IPS-15b (cell line): ENCODE data around the gene PUS1.

ENCODE experiments used
- H3K27me3 ChIP-seq: one replicate; pipeline ENCODE4 v1.6.1; 2013; ENCODE audit warnings: low read length; ENCODE audit not compliant: control insufficient read depth, insufficient read depth
- H3K36me3 ChIP-seq: one replicate; pipeline ENCODE4 v1.6.1; 2013; ENCODE audit warnings: low read length; ENCODE audit not compliant: control insufficient read depth, insufficient read depth
- H3K4me1 ChIP-seq: one replicate; pipeline ENCODE4 v1.6.1; 2013; ENCODE audit warnings: mild to moderate bottlenecking, low read length; ENCODE audit not compliant: control insufficient read depth, insufficient read depth
- H3K4me3 ChIP-seq: one replicate; pipeline ENCODE4 v1.5.1; 2013; ENCODE audit warnings: low read depth, low read length
- H3K9ac ChIP-seq: one replicate; pipeline ENCODE4 v1.6.1; 2013; ENCODE audit warnings: low read depth, mild to moderate bottlenecking, low read length
- H3K9me3 ChIP-seq: one replicate; pipeline ENCODE4 v1.6.1; 2013; ENCODE audit warnings: mild to moderate bottlenecking, low read length; ENCODE audit not compliant: control insufficient read depth, insufficient read depth

The PUS1 gene

DNA sequence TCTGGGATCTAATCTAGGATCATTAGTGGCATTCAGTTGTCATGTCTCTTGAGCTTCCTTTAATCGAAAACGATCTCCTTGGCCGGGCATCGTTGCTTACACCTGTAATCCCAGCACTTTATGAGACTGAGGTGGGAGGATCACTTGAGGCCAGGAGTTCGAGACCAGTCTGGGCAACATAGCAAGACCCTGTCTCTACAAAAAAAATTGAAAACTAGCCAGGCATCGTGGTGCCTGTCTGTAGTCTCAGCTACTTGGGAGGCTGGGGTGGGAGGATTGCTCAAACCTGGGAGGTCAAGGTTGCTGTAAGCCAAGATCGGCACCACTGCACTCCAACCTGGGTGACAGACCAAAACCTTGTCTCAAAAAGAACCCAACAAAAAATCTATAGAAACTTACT lies 9.0 kb downstream of the PUS1 start:
- Histone ChIP-seq H3K9ac (no peak overlapping the region), H3K4me3 (no peak overlapping the region), H3K9me3 (no peaks in the 10 kb centered on the region), H3K4me1 (no peaks in the 10 kb centered on the region), H3K36me3 (peaks cover 60% of the 10 kb centered on the region), H3K27me3 (no peaks in the 10 kb centered on the region)

DNA sequence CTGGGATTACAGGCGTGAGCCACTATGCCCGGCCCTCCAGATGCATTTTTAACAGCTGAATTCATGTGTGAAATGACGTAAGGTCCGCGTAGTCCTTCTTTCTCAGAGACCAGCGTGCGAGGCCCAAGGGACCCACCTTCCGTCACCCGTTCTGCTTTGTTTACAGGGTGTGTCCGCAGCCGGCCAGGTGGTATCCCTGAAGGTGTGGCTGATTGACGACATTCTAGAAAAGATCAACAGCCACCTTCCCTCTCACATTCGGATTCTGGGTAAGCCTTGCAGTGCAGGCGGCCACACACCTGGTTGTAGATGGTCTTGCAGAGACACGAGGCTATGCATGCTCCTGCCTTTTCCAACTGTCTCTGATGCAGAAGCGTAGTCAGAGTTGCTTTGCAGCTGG lies 9.9 kb downstream of the PUS1 start:
- Histone ChIP-seq H3K27me3 (no peaks in the 10 kb centered on the region), H3K9me3 (no peaks in the 10 kb centered on the region), H3K9ac (no peak overlapping the region), H3K36me3 (peaks cover 59% of the 10 kb centered on the region), H3K4me3 (no peak overlapping the region), H3K4me1 (no peaks in the 10 kb centered on the region)

DNA sequence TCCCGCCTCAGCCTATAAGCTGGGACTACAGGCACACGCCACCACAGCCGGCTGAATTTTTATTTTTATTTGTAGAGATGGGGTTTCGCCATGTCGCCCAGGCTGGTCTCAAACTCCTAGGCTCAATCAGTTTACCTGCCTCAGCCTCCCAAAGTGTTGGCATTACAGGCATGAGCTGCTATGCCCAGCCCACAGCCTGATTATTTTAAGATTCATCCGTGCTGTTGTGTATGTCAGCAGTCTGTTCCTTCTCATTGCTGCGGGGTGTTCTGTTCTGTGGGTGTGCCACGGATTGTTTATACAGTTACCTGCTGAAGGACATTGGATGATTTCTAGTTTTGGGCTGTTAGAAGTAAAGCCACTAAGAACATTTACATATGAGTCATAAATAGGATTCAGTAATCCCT lies 11.1 kb downstream of the PUS1 start:
- no peaks in the 10 kb centered on the region for H3K27me3 ChIP-seq
- no peak overlapping the region for H3K9ac ChIP-seq
- no peaks in the 10 kb centered on the region for H3K9me3 ChIP-seq
- peaks cover 55% of the 10 kb centered on the region for H3K36me3 ChIP-seq
- no peak overlapping the region for H3K4me3 ChIP-seq
- H3K4me1 ChIP-seq = no peaks in the 10 kb centered on the region

DNA sequence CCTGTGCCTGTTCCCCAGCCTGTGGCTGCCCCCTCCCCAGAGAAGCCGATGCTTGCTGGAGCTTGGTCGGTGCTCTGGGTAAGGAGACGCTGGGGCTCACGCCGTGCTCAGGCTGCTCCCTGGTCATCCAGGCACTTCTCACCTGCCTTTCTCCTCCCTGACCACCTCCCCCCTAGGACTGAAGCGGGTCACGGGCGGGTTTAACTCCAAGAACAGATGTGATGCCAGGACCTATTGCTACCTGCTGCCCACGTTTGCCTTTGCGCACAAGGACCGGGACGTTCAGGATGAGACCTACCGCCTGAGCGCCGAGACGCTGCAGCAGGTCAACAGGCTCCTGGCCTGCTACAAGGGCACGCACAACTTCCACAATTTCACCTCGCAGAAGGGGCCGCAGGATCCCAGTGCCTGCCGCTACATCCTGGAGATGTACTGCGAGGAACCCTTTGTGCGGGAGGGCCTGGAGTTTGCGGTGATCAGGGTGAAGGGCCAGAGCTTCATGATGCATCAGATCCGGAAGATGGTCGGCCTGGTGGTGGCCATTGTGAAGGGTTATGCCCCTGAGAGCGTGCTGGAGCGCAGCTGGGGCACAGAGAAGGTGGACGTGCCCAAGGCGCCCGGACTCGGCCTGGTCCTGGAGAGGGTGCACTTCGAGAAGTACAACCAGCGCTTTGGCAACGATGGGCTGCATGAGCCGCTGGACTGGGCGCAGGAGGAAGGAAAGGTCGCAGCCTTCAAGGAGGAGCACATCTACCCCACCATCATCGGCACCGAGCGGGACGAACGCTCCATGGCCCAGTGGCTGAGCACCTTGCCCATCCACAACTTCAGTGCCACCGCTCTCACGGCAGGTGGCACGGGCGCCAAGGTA lies 12.3 kb downstream of the PUS1 start:
- Histone ChIP-seq H3K36me3 (peaks cover 48% of the 10 kb centered on the region), H3K4me1 (no peaks in the 10 kb centered on the region), H3K27me3 (no peaks in the 10 kb centered on the region), H3K9me3 (no peaks in the 10 kb centered on the region), H3K4me3 (no peak overlapping the region), H3K9ac (no peak overlapping the region)

DNA sequence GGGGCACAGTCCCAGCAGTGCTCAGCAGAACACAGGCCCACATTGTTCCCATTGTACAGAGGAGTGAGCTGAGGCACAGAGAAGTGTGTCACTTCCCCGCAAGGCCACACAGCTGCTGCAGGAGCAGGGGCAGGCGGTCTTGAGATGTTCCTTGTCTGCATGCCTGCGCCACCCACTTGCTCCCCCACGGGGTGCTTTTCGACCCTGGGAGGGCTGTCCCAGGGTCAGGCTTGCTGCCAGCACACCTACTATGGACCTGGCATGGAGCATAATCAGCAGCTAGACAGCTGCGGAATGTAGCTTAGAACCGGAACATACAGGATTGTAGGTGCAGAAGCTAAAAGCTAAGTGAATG lies 12.9 kb downstream of the PUS1 start:
- Histone ChIP-seq H3K36me3 (peaks cover 46% of the 10 kb centered on the region), H3K9me3 (no peaks in the 10 kb centered on the region), H3K9ac (no peak overlapping the region), H3K27me3 (no peaks in the 10 kb centered on the region), H3K4me1 (no peaks in the 10 kb centered on the region), H3K4me3 (no peak overlapping the region)

DNA sequence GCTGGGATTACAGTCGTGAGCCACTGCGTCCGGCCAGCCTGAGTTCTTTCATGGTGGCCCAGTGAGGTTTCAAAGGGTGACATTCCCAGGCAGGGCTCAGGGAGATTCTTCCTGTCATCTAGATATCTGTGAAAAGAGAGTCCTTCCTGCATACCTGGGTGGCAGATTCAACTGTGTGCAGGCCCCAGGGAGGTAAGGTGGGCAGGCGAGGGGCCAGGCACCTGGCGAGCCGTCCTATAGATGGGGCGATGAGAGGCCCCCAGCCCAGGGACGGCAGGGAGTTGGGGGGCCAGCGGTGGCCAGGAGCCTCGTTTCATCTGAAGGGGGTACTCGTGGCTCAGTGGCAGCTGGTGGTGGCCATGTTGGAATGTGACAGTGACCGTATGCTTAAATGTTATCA lies 13.6 kb downstream of the PUS1 start:
- no peaks in the 10 kb centered on the region for H3K9me3 ChIP-seq
- H3K36me3 ChIP-seq = peaks cover 46% of the 10 kb centered on the region
- H3K9ac ChIP-seq = no peak overlapping the region
- H3K4me1 ChIP-seq = no peaks in the 10 kb centered on the region
- H3K4me3 ChIP-seq = no peak overlapping the region
- H3K27me3 ChIP-seq = no peaks in the 10 kb centered on the region

DNA sequence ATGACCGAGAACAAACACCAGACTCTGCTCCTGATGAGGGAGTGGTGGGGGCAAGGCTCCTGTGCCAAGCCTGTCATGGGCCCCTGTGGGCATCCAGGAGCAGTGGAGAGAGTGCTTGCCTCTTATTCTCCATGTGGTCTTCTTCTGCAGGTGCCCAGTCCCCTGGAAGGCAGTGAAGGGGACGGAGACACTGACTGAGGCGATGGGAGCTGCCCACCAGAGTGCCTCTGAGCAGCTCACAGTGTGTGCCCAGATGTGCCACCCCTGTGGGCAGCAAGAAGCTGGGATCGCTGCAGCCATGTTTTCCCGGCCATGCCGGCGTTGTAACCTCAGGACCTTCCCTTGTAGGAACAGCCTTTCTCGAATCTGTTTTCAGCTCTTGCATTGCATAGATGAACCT lies 14.3 kb downstream of the PUS1 start:
- Histone ChIP-seq H3K36me3 (peaks cover 42% of the 10 kb centered on the region), H3K27me3 (no peaks in the 10 kb centered on the region), H3K4me1 (no peaks in the 10 kb centered on the region), H3K4me3 (no peak overlapping the region), H3K9ac (no peak overlapping the region), H3K9me3 (no peaks in the 10 kb centered on the region)

DNA sequence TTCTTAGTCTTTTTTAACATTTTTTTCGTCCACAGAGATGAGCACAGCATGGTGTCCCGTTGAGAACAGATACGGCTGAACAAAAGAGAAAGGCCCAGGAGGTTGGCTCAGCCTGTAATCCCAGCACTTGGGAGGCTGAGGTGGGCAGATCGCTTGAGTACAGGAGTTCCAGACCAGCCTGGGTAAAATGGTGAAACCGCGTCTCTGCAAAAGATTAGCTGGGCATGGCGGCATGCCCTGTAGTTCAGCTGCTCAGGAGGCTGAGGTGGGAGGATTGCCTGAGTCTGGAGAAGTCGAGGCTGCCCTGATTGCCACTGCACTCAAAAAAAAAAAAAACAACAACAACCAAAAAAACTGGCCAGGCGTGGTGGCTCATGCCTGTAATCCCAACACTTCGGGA lies 14.8 kb downstream of the PUS1 start:
- H3K27me3 ChIP-seq = no peaks in the 10 kb centered on the region
- H3K36me3 ChIP-seq = peaks cover 42% of the 10 kb centered on the region
- no peaks in the 10 kb centered on the region for H3K4me1 ChIP-seq
- no peaks in the 10 kb centered on the region for H3K9me3 ChIP-seq
- H3K9ac ChIP-seq = no peak overlapping the region
- H3K4me3 ChIP-seq = no peak overlapping the region

DNA sequence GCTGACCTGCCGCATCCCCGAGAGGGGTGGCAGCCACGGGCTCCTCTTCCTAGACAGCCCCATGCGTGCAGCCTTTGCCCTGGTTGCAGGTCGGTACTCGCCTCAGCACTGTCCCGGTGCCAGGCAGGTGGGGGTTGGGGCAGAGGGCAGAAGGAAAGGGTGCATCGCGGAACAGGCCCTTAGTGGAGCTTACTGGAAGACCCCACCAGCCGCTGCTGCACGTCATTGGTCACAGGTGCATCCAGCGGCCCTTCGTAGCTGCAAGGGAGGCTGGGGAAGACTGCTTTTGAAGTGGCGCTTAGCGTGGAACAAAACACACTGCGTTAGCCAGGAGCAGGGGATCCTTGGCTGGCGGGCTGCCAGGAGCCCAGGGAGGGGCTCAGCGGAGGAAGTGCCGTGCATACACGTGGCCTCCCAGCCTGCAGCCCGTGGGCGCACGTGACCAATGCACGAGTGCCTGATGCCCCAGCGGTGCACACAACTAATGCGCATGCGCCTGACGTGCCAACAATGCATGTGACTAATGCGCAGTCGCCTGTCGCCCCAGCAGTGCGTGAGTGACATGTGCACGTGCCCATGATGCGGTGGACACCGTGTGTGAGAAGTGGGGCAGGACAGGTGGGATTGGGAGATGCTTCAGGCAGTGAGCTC lies 15.7 kb downstream of the PUS1 start:
- no peak overlapping the region for H3K9ac ChIP-seq
- no peaks in the 10 kb centered on the region for H3K27me3 ChIP-seq
- H3K36me3 ChIP-seq = peaks cover 35% of the 10 kb centered on the region
- no peaks in the 10 kb centered on the region for H3K9me3 ChIP-seq
- H3K4me3 ChIP-seq = no peak overlapping the region
- no peaks in the 10 kb centered on the region for H3K4me1 ChIP-seq

DNA sequence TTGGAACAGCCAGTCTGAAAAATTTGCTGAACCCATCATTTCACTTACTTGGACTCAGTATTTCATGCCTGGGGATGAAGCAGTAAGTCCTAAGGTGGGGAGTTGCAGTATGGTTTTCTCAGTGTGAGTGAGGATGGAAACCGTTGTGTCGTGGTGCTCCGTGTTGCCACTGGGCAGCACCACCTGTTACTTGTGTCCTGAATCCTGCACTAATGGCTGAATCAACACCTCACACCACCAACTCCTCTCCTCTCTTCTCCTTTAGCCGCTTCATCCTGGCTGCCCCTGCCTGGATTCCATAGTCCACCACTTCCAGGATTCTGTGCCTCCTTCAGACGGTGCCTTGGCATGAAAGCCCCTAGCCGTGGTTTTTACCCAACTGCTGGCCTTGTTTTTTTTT lies 17.7 kb downstream of the PUS1 start:
- Histone ChIP-seq H3K27me3 (no peaks in the 10 kb centered on the region), H3K9me3 (no peaks in the 10 kb centered on the region), H3K36me3 (peaks cover 20% of the 10 kb centered on the region), H3K4me1 (no peaks in the 10 kb centered on the region), H3K9ac (no peak overlapping the region), H3K4me3 (no peak overlapping the region)

DNA sequence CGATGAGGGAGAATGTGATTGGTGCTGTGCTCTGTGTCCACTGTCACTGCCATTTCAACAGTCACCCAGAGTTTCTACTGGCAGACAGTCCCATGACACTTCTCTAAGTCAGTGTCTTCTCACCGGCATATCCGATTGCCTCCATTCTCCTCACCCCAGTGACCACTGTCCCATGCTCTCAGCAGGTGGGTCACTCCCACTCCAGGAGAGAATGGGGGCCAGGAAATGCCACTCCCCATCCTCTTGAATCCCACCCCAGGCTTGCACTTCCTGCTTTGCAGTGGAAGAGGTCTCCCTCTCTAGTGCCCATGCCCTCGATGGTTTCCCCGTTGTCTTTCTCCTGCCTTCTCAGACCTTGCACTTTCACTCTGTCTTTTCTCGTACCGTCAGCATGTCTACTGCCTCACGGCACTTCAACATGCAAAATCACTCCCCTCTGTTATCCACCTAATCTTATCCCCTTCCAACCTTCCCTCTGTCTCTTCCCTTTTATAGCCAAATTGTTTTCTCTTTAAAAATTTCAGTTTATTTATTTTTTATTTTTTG lies 18.5 kb downstream of the PUS1 start:
- H3K27me3 ChIP-seq = no peaks in the 10 kb centered on the region
- no peaks in the 10 kb centered on the region for H3K9me3 ChIP-seq
- no peak overlapping the region for H3K4me3 ChIP-seq
- H3K4me1 ChIP-seq = no peaks in the 10 kb centered on the region
- no peak overlapping the region for H3K9ac ChIP-seq
- peaks cover 16% of the 10 kb centered on the region for H3K36me3 ChIP-seq

DNA sequence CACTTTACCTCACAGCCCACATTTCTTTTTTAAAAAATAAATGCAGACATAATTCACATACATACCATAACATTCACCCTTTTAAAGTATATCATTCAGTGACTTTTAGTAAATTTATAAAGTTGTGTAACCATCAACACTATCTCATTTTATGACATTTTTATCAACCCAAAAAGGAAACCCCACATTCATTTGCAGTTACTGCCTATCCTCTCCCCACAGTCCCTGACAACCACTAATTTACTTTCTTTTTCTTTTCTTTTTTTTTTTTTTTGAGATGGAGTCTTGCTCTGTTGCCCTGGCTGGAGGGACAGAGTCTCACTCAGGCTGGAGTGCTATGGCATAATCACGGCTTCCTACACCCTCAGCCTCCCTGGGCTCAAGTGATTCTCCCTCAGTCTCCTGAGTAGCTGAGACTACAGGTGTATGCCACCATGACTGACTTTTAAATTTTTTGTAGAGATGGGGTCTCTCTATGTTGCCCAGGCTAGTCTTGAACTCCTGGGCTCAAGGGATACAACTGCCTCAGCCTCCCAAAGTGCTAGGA lies 19.2 kb downstream of the PUS1 start:
- Histone ChIP-seq H3K27me3 (no peaks in the 10 kb centered on the region), H3K36me3 (peaks cover 14% of the 10 kb centered on the region), H3K9me3 (no peaks in the 10 kb centered on the region), H3K4me1 (no peaks in the 10 kb centered on the region), H3K9ac (no peak overlapping the region), H3K4me3 (no peak overlapping the region)
